Neutrophil (primary cell): ENCODE data around the gene GNL3.
A peak's percentile ranks its signal among the peaks of the same experiment; 100 is the strongest.
"Not testable (repeated sequence)": the region's sequence is repeated elsewhere in the genome, so short reads cannot be mapped to it uniquely, and the experiment has no call there.

ENCODE experiments used
- H3K27ac ChIP-seq: fragments of 200-600 bp; sonication (generic); 2 replicates; pipeline ENCODE4 v1.5.1; 2016; ENCODE audit warnings: mild to moderate bottlenecking, moderate library complexity
- H3K27me3 ChIP-seq: fragments of 200-600 bp; sonication (generic); 2 replicates; pipeline ENCODE4 v1.6.0; 2016; ENCODE audit warnings: mild to moderate bottlenecking
- H3K36me3 ChIP-seq: fragments of 200-600 bp; sonication (generic); 2 replicates; pipeline ENCODE4 v1.5.1; 2017
- H3K4me1 ChIP-seq, 2 experiments: fragments of 200-600 bp in 1 of 2; sonication (generic) in 1 of 2; 1 replicate in 1 of 2; 2 replicates in 1 of 2; pipeline versions ENCODE4 v1.5.1 to v1.6.1; 2013 to 2016; ENCODE audit warnings: low read depth in 1 of 2, low read length in 1 of 2, mild to moderate bottlenecking in 1 of 2, moderate library complexity in 1 of 2; ENCODE audit not compliant: control insufficient read depth in 1 of 2, insufficient read depth in 1 of 2
- H3K4me3 ChIP-seq, 2 experiments: fragments of 200-600 bp in 1 of 2; sonication (generic) in 1 of 2; 1 replicate in 1 of 2; 2 replicates in 1 of 2; pipeline ENCODE4 v1.5.1; 2013 to 2016; ENCODE audit warnings: low read depth in 1 of 2, low read length in 1 of 2, mild to moderate bottlenecking in 1 of 2, moderate library complexity in 1 of 2
- H3K9me3 ChIP-seq: fragments of 200-600 bp; sonication (generic); 2 replicates; pipeline ENCODE4 v1.5.1; 2016
- TF ChIP-seq, protein P1 (sequence below): fragments of 200-600 bp; sonication (generic); IDR thresholded peaks from 2 replicates; pipeline ENCODE4 v1.5.1; 2016; ENCODE audit warnings: antibody characterized with exemption

GNL3 gene

DNA sequence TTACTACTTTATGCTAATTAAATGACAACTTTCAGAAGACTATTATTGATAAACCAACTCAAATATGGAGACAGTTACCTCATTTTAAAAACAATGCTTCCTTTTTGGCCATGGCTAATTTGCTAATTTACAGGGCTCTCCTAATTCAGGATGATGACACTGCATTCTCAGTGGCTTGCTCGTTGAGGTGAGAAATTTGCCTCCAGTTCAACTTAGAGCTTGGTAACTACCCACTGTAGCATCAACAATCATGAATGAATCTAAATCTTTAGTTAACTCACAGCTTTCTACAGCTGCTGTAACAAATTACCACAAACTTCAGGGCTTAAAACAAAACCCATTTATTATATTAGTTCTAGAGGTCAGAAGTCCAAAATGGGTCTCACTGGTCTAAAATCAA, 14.2 kb upstream of the GNL3 start:
- H3K27ac ChIP-seq = peak overlapping the region; percentile 67

DNA sequence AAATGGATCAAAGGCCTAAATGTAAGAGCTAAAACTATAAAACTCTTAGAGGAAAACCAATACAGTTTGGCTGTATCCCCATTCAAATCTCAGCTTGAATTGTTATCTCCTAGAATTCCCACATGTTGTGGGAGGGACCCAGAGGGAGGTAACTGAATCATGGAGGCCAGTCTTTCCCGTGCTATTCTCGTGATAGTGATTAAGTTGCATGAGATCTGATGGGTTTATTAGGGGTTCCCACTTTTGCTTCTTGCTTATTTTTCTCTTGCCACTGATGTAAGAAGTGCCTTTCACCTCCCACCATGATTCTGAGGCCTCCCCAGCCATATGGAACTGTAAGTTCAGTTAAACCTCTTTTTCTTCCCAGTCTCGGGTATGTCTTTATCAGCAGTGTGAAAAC, 9.6 kb upstream of the GNL3 start:
- H3K27me3 ChIP-seq, H3K9me3 ChIP-seq, H3K27ac ChIP-seq, H3K4me1 ChIP-seq, H3K4me3 ChIP-seq: not testable (repeated sequence)
- peaks cover 54% of the 10 kb centered on the region for H3K36me3 ChIP-seq

More for the DNA sequence above, 14.2 kb upstream of the GNL3 start:
- H3K9me3 ChIP-seq = no peaks in the 10 kb centered on the region
- H3K36me3 ChIP-seq = peaks cover 34% of the 10 kb centered on the region
- H3K4me1 ChIP-seq = peaks cover 11 to 24% of the 10 kb centered on the region in 2 experiments
- TF ChIP-seq, protein P1, sequence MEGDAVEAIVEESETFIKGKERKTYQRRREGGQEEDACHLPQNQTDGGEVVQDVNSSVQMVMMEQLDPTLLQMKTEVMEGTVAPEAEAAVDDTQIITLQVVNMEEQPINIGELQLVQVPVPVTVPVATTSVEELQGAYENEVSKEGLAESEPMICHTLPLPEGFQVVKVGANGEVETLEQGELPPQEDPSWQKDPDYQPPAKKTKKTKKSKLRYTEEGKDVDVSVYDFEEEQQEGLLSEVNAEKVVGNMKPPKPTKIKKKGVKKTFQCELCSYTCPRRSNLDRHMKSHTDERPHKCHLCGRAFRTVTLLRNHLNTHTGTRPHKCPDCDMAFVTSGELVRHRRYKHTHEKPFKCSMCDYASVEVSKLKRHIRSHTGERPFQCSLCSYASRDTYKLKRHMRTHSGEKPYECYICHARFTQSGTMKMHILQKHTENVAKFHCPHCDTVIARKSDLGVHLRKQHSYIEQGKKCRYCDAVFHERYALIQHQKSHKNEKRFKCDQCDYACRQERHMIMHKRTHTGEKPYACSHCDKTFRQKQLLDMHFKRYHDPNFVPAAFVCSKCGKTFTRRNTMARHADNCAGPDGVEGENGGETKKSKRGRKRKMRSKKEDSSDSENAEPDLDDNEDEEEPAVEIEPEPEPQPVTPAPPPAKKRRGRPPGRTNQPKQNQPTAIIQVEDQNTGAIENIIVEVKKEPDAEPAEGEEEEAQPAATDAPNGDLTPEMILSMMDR = no peak
- H3K27me3 ChIP-seq = no peaks in the 10 kb centered on the region
- H3K4me3 ChIP-seq = no peak overlapping the region

DNA sequence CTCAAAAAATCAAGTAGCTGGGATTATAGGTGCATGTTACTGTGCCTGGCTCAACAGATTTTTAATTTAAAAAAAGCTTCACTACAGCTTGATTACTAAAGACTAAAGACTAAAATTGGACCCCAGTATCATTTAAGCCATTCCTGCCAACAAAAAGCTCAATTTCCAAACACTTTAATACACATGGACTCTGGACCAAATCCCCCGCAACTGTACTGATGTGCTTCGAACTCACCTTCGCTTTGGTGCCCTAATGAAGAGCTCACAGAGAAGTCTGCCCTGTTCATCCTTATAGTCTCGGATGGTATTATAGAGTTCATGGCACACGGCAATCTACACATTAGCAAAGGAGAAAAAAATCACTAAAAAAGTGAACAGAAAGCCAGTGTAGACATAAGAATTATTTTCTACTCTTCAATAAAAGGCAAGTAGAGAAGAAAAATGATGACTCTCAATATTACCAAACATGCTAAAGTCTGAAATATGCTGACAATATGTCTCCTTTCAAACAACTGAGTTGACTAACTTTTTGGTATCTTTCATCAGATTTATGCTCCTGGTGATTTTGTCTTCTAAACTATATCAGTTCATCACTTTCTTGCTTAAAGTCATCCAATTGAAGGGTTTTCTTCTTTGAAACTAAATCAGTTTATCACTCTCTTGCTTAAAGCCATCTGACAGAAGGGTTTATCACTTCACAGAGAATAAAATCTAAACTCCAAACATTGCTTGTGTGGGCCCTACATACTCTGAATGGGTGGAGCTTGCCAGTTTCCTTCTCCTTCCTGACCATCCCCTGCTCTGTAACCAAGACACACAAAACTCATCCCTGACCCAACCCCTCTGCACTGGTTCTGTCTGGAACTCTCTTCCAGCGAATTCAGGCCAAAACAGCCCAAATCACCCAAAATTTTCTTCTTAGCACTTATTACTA, 7.3 kb upstream of the GNL3 start:
- TF ChIP-seq, protein P1 = no peak
- no peak overlapping the region for H3K27ac ChIP-seq
- H3K27me3 ChIP-seq = no peaks in the 10 kb centered on the region
- no peaks in the 10 kb centered on the region for H3K4me1 ChIP-seq
- H3K36me3 ChIP-seq = peaks cover 45% of the 10 kb centered on the region
- no peak overlapping the region for H3K4me3 ChIP-seq
- no peaks in the 10 kb centered on the region for H3K9me3 ChIP-seq

DNA sequence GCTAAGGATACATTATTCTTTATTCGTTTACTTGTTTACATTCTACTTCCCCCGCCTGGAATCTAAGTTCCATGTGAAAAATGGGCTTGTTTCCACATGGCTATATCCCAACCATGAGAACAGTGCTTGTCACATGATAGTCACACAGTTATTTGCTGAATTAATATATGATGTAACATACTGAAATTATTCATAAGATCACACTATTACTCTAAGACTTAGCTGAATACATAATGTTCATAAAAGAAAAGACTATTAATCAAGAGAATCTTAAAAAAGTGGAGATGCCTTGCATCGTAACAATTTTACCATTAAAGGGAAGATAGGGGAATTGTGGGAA, 6.7 kb upstream of the GNL3 start:
- Histone ChIP-seq H3K4me3 (no peak overlapping the region), H3K27me3 (no peaks in the 10 kb centered on the region), H3K4me1 (no peaks in the 10 kb centered on the region), H3K9me3 (no peaks in the 10 kb centered on the region), H3K27ac (no peak overlapping the region), H3K36me3 (peaks cover 45% of the 10 kb centered on the region)
- TF ChIP-seq, protein P1 = no peak

DNA sequence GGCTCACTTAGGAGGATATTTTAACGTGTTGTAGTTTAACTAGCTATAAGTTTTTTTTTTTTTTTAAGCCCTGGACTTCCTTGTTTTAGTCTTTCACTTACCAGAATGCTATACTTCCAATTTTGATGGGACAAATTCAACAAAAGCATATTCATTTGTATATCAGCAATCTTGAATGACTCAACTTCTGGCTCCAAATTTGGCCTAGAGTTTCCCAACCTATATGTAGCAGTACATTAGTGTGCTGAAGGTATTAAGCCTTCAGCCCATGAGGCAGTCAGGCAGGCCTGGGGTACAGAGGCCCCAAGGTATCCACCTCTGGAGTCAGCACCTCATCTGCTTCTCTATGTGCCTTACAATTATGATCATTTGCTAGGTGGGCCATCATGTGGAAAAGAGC, 6.0 kb upstream of the GNL3 start:
- Histone ChIP-seq H3K36me3 (peaks cover 42% of the 10 kb centered on the region), H3K4me1 (peaks cover 4 to 5% of the 10 kb centered on the region in 2 experiments), H3K9me3 (no peaks in the 10 kb centered on the region), H3K27ac (no peak overlapping the region), H3K27me3 (no peaks in the 10 kb centered on the region), H3K4me3 (no peak overlapping the region)
- TF ChIP-seq, protein P1 = no peak

DNA sequence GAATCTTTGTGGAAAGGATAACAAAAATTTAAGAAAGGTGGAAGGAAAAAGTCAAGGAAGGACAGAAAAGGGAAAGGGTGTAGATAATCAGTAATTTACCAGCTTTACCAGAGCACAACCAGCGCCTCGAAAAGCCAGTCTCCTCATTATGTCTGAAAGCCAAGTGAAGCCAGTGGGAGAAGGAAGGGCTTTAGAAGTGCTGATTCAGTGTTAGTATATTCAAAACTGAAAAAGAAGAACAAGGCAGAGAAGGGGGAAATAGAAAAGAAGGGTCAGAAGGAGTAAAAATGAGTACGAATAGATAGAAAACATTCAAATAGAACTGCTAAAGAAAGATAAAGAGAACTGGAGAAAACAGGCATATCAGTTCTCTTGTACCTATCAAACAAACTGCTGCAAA, 4.2 kb upstream of the GNL3 start:
- peaks cover 30% of the 10 kb centered on the region for H3K36me3 ChIP-seq
- H3K27me3 ChIP-seq = no peaks in the 10 kb centered on the region
- H3K4me3 ChIP-seq = no peak overlapping the region
- H3K27ac ChIP-seq = peak overlapping the region; percentile 42
- TF ChIP-seq, protein P1 = no peak
- H3K9me3 ChIP-seq = no peaks in the 10 kb centered on the region
- H3K4me1 ChIP-seq = peaks cover 15 to 17% of the 10 kb centered on the region in 2 experiments
